Vagina (tissue), 2 donors: ENCODE results near the gene OPALIN. TPM values are rescaled to one million over a fixed set of nuclear protein-coding genes. Genes with fewer than 3 reads are reported as not detected.
A peak's percentile ranks its signal among the peaks of the same experiment; 100 is the strongest.

ENCODE experiments used
- DNase-seq, 2 donors: peaks; one replicate each; pipeline ENCODE4 v3.0.0-alpha.2; 2017; ENCODE audit errors: extremely low spot score in 2 of 2
- H3K27ac ChIP-seq: fragments of 200-600 bp; sonication (generic); one replicate; pipeline ENCODE4 v1.5.1; 2019
- H3K27me3 ChIP-seq: fragments of 200-600 bp; sonication (generic); one replicate; pipeline ENCODE4 v1.5.1; 2019
- H3K36me3 ChIP-seq, 2 donors: fragments of 200-600 bp; sonication (generic); one replicate each; pipeline ENCODE4 v1.5.1; 2017 to 2019
- H3K4me1 ChIP-seq: fragments of 200-600 bp; sonication (generic); one replicate; pipeline ENCODE4 v1.5.1; 2019
- H3K4me3 ChIP-seq, 2 donors: fragments of 200-600 bp; sonication (generic); 1 replicate in 1 of 2; 2 replicates in 1 of 2; pipeline ENCODE4 v1.5.1; 2016 to 2019
- H3K9me3 ChIP-seq: fragments of 200-600 bp; sonication (generic); one replicate; pipeline ENCODE4 v1.5.1; 2019
- CTCF ChIP-seq, 3 experiments: fragments of 450-650 bp in 2 of 3; fragments of 200-600 bp in 1 of 3; sonication (generic) in 1 of 3; IDR thresholded peaks; one replicate each; pipeline ENCODE4 v1.5.1; 2017 to 2019; ENCODE audit warnings: antibody characterized with exemption in 3 of 3, mild to moderate bottlenecking in 2 of 3, moderate library complexity in 2 of 3
- POLR2A ChIP-seq, 2 donors: fragments of 450-650 bp; IDR thresholded peaks; one replicate each; pipeline ENCODE4 v1.6.1; 2017; ENCODE audit warnings: antibody characterized with exemption in 2 of 2, mild to moderate bottlenecking in 2 of 2, moderate library complexity in 2 of 2
- POLR2AphosphoS5 ChIP-seq, 2 donors: sonication (generic); formaldehyde crosslinking; IDR thresholded peaks; one replicate each; pipeline ENCODE4 v1.9.0; 2017; ENCODE audit warnings: antibody characterized with exemption in 2 of 2, mild to moderate bottlenecking in 2 of 2, low read depth in 1 of 2; ENCODE audit not compliant: insufficient read depth in 1 of 2
- intact Hi-C: fragments of 100-400 bp; cut with DNase I; formaldehyde crosslinking; loops from one replicate; pipeline ENCODE4 v1.15.1; 2023
- total RNA-seq: library from RNA; depleted of rRNA; stranded (reverse); fragments of >200 nt; gene quantifications from one replicate; pipeline ENCODE4 v1.2.3, GENCODE V29; 2016

OPALIN gene
- total RNA-seq: not detected

- Histone ChIP-seq H3K27ac (no peak within 1 kb of the TSS), H3K9me3 (no peaks in the 10 kb centered on the region), H3K27me3 (no peaks in the 10 kb centered on the region), H3K4me3 (no peak within 1 kb of the TSS), H3K36me3 (no peaks in the 10 kb centered on the region), H3K4me1 (no peaks in the 10 kb centered on the region)
- TF ChIP-seq POLR2AphosphoS5 (IDR thresholded peaks at IDR 0.05; ENCODE audit: insufficient read depth in 1 of 2, low read depth in 1 of 2): no peak
- TF ChIP-seq CTCF (IDR thresholded peaks at IDR 0.05): no peak
- no peak for DNase-seq
- intact Hi-C loops: no loop called here
Observed at GRCh38 chr10:96358851-96359540, at the start of gene OPALIN. Gene OPALIN, minus strand, starts transcription at chr10:96359002. Its CDS starts 106 bp downstream, at chr10:96358896.

GRCh38 chr10:96408201-96408600 lies 49.4 kb upstream of the OPALIN start:
- H3K4me3 ChIP-seq: no peak overlapping the region
- DNase-seq: no peak
- no peaks in the 10 kb centered on the region for H3K9me3 ChIP-seq
- H3K4me1 ChIP-seq: no peaks in the 10 kb centered on the region
- H3K27ac ChIP-seq: no peak overlapping the region
- TF ChIP-seq POLR2A (IDR thresholded peaks at IDR 0.05) (no peak), POLR2AphosphoS5 (IDR thresholded peaks at IDR 0.05; ENCODE audit: insufficient read depth in 1 of 2, low read depth in 1 of 2) (no peak), CTCF (IDR thresholded peaks at IDR 0.05) (no peak)
- intact Hi-C loops: no loop called here
- H3K36me3 ChIP-seq: no peaks in the 10 kb centered on the region
- H3K27me3 ChIP-seq: no peaks in the 10 kb centered on the region

GRCh38 chr10:96407560-96408069 lies 48.8 kb upstream of the OPALIN start:
- no peaks in the 10 kb centered on the region for H3K27me3 ChIP-seq
- no peaks in the 10 kb centered on the region for H3K36me3 ChIP-seq
- TF ChIP-seq CTCF (IDR thresholded peaks at IDR 0.05) (no peak), POLR2A (IDR thresholded peaks at IDR 0.05) (no peak), POLR2AphosphoS5 (IDR thresholded peaks at IDR 0.05; ENCODE audit: insufficient read depth in 1 of 2, low read depth in 1 of 2) (no peak)
- H3K27ac ChIP-seq: no peak overlapping the region
- H3K9me3 ChIP-seq: no peaks in the 10 kb centered on the region
- intact Hi-C loops: no loop called here
- DNase-seq: peak in 1 of 2 donors; percentile 69
- no peak overlapping the region for H3K4me3 ChIP-seq
- no peaks in the 10 kb centered on the region for H3K4me1 ChIP-seq

GRCh38 chr10:96406091-96406490 lies 47.3 kb upstream of the OPALIN start:
- TF ChIP-seq POLR2AphosphoS5 (IDR thresholded peaks at IDR 0.05; ENCODE audit: insufficient read depth in 1 of 2, low read depth in 1 of 2): no peak
- TF ChIP-seq CTCF (IDR thresholded peaks at IDR 0.05): no peak
- TF ChIP-seq POLR2A (IDR thresholded peaks at IDR 0.05): no peak
- H3K4me1 ChIP-seq: no peaks in the 10 kb centered on the region
- DNase-seq: no peak
- no peaks in the 10 kb centered on the region for H3K27me3 ChIP-seq
- no peak overlapping the region for H3K4me3 ChIP-seq
- intact Hi-C loops: no loop called here
- H3K36me3 ChIP-seq: no peaks in the 10 kb centered on the region
- no peaks in the 10 kb centered on the region for H3K9me3 ChIP-seq
- no peak overlapping the region for H3K27ac ChIP-seq
